AG04449 (cell line): ENCODE measurements around the gene PIP5KL1.
A peak's percentile ranks its signal among the peaks of the same experiment; 100 is the strongest.

Experiments used
- CTCF ChIA-PET: fragments of 350-600 bp; formaldehyde crosslinking; extraction: SDS; loops from one replicate; lab custom pipeline; 2021; ENCODE audit warnings: antibody characterized with exemption; lab: Yijun Ruan, JAX
- POLR2A ChIA-PET: fragments of 400-600, 350-600 bp; formaldehyde crosslinking; extraction: SDS; loops from one replicate; lab custom pipeline; 2020; ENCODE audit warnings: antibody characterized with exemption, inconsistent platforms; lab: Yijun Ruan, JAX
- DNase-seq: peaks from one replicate; pipeline ENCODE4 v3.0.0-alpha.2; 2010; ENCODE audit warnings: low read depth, low spot score
- H3K4me3 ChIP-seq: 2 replicates; pipeline ENCODE4 v1.5.1; 2011; ENCODE audit warnings: low read depth, mild to moderate bottlenecking, control low read depth, low read length
- CTCF ChIP-seq: IDR thresholded peaks from one replicate; pipeline ENCODE4 v1.5.1; 2011; ENCODE audit warnings: mild to moderate bottlenecking, moderate library complexity, low read length, control low read depth, inconsistent platforms; ENCODE audit not compliant: insufficient read depth; ENCODE audit errors: missing control alignments

Gene PIP5KL1

GRCh38 chr9:127977009-127977883 lies 46.7 kb upstream of the PIP5KL1 start:
- POLR2A ChIA-PET = interaction anchor here (1.5 to 1.6 kb wide), 2 partner anchors 8 to 12 kb away, joined by 5 read pairs; no protein-coding TSS in a partner anchor

GRCh38 chr9:127976498-127976897 lies 45.9 kb upstream of the PIP5KL1 start:
- no peak for DNase-seq
- CTCF ChIA-PET = interaction anchor here (2.5 to 3.7 kb wide), 2 partner anchors 33 to 58 kb away, joined by 14 to 18 read pairs; no protein-coding TSS in a partner anchor
- no peak for TF ChIP-seq CTCF
- H3K4me3 ChIP-seq = no peak overlapping the region
- POLR2A ChIA-PET = no interaction called here

More at GRCh38 chr9:127977009-127977883, 46.7 kb upstream of the PIP5KL1 start:
- TF ChIP-seq CTCF = no peak
- no peak for DNase-seq
- CTCF ChIA-PET = interaction anchor here (0.9 to 5.8 kb wide), 5 partner anchors 13 to 58 kb away, joined by 3 to 43 read pairs (median 9); no protein-coding TSS in a partner anchor
- peak overlapping the region; percentile 76 for H3K4me3 ChIP-seq

- TF ChIP-seq CTCF = no peak
- ChIA-PET CTCF (interaction anchor here (1.0 to 3.7 kb wide), 4 partner anchors 14 to 150 kb away, joined by 3 to 18 read pairs (median 9); no protein-coding TSS in a partner anchor), POLR2A (no interaction called here)
- no peak overlapping the region for H3K4me3 ChIP-seq
- no peak for DNase-seq
Observed at GRCh38 chr9:127975376-127976315, 45.1 kb upstream of the PIP5KL1 start.

- H3K4me3 ChIP-seq = no peak overlapping the region; the same call in 1 of the 2 replicates
- ChIA-PET CTCF (interaction anchor here (1.0 to 3.7 kb wide), 4 partner anchors 13 to 150 kb away, joined by 3 to 18 read pairs (median 9); no protein-coding TSS in a partner anchor), POLR2A (no interaction called here)
- TF ChIP-seq CTCF = no peak
- no peak for DNase-seq
Observed at GRCh38 chr9:127974769-127975261, 44.2 kb upstream of the PIP5KL1 start.

GRCh38 chr9:127974001-127974768 lies 43.6 kb upstream of the PIP5KL1 start:
- DNase-seq = no peak
- H3K4me3 ChIP-seq = no peak overlapping the region; the same call in 1 of the 2 replicates
- ChIA-PET CTCF (interaction anchor here (0.6 to 3.7 kb wide), 5 partner anchors 13 to 187 kb away, joined by 3 to 18 read pairs (median 3); no protein-coding TSS in a partner anchor), POLR2A (no interaction called here)
- no peak for TF ChIP-seq CTCF
